ENCODE results near the gene HDAC1.

DNA sequence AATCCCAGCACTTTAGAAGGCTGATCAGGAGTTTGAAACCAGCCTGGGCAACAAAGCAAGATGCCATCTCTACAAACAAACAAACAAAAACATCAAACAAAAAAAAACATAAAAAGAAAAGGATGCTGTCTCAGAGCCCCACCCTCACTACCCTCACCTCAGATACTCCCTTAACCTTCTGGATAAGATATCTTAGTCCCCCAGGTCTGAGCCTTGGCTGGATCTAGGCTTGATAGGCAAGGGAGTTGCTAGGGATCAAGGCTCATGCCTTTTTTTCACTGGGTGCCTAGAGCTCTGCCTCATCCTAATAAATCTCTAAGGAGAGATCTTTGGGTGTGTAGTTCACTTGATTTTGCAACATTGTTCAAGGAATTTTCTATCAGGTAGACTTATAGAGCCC is 7.4 kb downstream of the HDAC1 start:
- no peak for TF ChIP-seq POLR2A (IDR thresholded peaks at IDR 0.05; ENCODE audit: control extremely low read depth in 1 of 2, low read depth in 2 of 2, low read length in 2 of 2)
- no peak for TF ChIP-seq EGR1 (IDR thresholded peaks at IDR 0.05; ENCODE audit: borderline replicate concordance, low read depth, low read length)
- no peak for TF ChIP-seq RAD21 (IDR thresholded peaks at IDR 0.05 in 1 of 2, conservative IDR thresholded peaks at IDR 0.05 in 1 of 2; ENCODE audit: low read depth in 2 of 2, low read length in 2 of 2)
- TF ChIP-seq, protein P1, sequence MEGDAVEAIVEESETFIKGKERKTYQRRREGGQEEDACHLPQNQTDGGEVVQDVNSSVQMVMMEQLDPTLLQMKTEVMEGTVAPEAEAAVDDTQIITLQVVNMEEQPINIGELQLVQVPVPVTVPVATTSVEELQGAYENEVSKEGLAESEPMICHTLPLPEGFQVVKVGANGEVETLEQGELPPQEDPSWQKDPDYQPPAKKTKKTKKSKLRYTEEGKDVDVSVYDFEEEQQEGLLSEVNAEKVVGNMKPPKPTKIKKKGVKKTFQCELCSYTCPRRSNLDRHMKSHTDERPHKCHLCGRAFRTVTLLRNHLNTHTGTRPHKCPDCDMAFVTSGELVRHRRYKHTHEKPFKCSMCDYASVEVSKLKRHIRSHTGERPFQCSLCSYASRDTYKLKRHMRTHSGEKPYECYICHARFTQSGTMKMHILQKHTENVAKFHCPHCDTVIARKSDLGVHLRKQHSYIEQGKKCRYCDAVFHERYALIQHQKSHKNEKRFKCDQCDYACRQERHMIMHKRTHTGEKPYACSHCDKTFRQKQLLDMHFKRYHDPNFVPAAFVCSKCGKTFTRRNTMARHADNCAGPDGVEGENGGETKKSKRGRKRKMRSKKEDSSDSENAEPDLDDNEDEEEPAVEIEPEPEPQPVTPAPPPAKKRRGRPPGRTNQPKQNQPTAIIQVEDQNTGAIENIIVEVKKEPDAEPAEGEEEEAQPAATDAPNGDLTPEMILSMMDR (IDR thresholded peaks at IDR 0.05; ENCODE audit: control extremely low read depth in 1 of 3, insufficient read depth in 1 of 3, low read depth in 1 of 3, low read length in 3 of 3) = no peak
- no peak for TF ChIP-seq SP1 (IDR thresholded peaks at IDR 0.05; ENCODE audit: low read depth, low read length)
